Activated naive CD8-positive, alpha-beta T cell treated with anti-CD3 and anti-CD28 coated beads, Interleukin-2, amount 50 U/mL, for 16 hours (primary cell): Measurements from ENCODE around the gene ERVW-1.

Source experiments
- DNase-seq: peaks from one replicate; pipeline ENCODE4 v3.0.0-alpha.2; 2020; ENCODE audit warnings: low read depth, low spot score

Gene ERVW-1

GRCh38 chr7:92425311-92425947 is 52.3 kb downstream of the ERVW-1 start:
- DNase-seq = no peak

GRCh38 chr7:92423710-92424131 is 54.0 kb downstream of the ERVW-1 start:
- DNase-seq = no peak

GRCh38 chr7:92422926-92423325 is 54.8 kb downstream of the ERVW-1 start:
- DNase-seq = no peak

- no peak for DNase-seq
These were observed 55.9 kb downstream of the ERVW-1 start for GRCh38 chr7:92421676-92422435.
